Fibroblast of lung (primary cell): ENCODE measurements around the gene LRFN2.

Experiments used
- CTCF ChIP-seq, 2 donors: IDR thresholded peaks in 1 of 2; conservative IDR thresholded peaks in 1 of 2; 1 replicate in 1 of 2; 2 replicates in 1 of 2; pipeline ENCODE4 v1.5.1; 2011 to 2012; ENCODE audit warnings: low read length in 2 of 2, control low read depth in 1 of 2, inconsistent platforms in 1 of 2, low read depth in 1 of 2, mild to moderate bottlenecking in 1 of 2
- EZH2 ChIP-seq: IDR thresholded peaks from 2 replicates; pipeline ENCODE4 v1.5.1; 2012; ENCODE audit warnings: low read length, control low read depth, mild to moderate bottlenecking; ENCODE audit errors: missing control alignments

- TF ChIP-seq EZH2 (no peak), CTCF (conservative IDR thresholded peaks at IDR 0.05 in 1 of 2, IDR thresholded peaks at IDR 0.05 in 1 of 2; ENCODE audit: low read depth in 1 of 2, low read length in 2 of 2) (no peak)
Observed at GRCh38 chr6:40558102-40558501, 29.1 kb downstream of the LRFN2 start.
